CD4-positive, alpha-beta T cell treated with Interleukin-15 for 1 hour (primary cell): Measurements from ENCODE around the gene UBR1.
"Not testable (repeated sequence)": the region's sequence is repeated elsewhere in the genome, so short reads cannot be mapped to it uniquely, and the experiment has no call there.

Experiments used
- DNase-seq: peaks from one replicate; pipeline ENCODE4 v3.0.0-alpha.2; 2020

UBR1 gene

DNA sequence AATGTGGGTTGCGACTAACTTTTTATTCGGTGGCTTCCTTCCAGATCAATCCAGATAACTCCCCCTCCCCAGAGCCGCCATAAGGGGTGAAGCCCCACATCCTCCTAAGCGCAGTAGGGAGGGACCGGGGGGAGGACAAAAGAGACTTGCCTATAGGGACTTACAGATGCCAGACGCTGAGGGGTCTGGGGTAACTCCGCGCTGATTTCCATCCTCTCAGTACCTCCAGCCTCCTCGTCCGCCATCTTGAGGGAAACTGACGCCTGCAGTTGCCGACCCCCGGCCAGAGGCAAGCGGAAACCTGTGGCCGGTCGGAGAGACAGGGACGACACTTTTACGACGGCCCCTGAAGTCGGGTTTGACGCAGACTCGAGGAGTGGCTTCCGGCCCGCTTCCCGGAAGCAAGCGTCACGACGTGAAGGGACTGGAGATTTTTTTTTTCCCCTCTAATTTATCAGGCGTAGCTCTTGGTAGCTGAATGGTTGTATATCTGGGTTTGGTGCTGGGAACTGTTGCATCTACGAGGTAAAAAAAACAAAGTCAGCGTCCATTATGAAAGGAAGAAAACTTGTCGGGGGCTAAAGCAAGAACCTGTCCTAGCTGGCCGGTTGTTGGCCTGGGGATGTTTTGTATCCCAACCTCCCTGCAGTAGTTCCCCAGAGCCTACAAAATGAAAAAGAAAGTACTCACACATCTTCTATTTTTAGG is at the start of gene UBR1:
Gene UBR1 (minus strand): TSS at position 261 of the 708 bp plus-strand sequence. CDS start 16 bp downstream, at position 245.
- peak; percentile 94 for DNase-seq

DNA sequence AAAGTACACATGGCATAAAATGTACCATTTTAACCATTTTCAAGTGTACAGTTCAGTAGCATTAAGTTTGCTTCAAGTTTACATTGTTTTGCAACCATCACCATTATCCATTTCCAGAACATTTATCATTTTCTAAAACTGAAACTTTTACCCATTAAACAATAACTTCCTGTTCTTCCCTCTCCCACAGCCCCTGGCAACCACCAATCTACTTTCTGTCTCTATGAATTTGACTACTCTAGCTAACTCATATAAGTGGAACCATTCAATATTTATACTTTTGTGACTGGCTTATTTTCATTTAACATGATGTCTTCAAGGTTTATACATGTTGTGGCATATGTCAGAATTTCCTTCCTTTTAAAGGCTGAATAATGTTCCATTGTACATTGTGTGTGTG is 47.4 kb upstream of the UBR1 start:
- DNase-seq, result no peak

DNA sequence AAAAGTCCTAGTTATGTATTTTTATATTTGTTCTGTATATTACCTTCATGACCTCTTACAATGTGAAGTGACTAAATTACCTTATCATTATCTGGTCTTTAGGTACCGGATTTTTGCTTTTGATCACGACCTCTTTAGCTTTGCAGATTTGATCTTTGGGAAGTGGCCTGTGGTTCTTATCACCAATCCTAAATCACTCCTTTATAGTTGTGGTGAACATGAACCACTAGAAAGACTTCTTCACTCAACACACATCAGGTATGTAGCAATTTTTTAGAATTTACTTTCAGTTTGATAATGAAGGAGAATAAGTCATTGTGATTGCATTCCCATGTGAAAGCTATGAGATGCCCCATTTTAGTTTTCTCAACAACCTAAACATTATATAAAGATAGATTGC is 45.9 kb upstream of the UBR1 start:
- no peak for DNase-seq

DNA sequence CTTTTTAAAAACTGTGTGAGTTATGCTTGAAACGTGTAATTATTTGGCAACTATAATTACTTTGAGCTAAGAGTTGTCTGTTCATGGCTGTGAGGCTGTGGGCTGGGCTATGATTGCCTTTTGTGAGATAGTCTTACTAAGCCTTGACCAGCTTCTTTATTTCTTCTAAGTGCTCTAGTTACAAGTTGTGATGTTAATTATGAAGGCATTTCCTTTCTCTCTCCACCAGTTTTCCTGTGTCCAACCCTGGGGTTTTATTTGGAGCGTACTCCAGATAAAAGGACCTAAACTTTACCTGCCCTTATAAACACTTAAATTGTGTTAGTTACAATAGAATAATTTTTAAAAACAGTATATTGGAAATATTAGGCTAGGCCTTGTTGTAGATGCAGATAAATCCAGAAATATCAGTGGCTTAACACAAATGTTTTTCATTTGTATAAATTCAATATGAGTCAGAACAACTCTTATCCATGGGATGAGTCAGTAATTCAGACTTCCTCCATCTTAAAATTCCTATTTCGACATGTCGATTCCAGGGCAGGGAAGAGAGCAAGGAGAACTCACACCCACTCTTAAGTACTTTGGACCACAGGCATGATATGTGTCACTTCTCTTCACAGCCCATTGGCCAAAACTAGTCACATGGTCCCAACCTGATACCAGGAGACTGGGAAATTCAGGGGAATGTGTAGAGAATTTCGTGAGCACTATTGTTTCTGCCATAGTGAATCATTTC is 44.5 kb upstream of the UBR1 start:
- no peak for DNase-seq

DNA sequence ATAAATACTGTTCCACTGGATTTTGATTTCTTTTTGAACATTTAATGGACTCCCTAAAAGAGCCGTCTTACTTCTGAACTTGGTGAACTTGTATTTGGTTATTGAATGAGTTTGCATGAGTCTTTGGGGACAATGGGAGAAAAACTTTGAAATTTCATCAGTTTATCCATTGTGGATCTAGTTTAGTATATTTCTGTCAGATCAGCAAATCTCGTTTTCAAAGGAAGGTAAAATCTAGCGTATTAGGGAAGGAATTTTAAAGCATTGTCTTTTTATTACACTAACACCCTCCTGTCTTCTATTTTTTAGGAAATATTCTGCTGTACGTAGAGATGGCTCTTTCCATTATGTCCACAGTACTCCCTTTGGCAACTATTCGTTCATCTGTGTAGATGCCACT is 40.3 kb upstream of the UBR1 start:
- no peak for DNase-seq

DNA sequence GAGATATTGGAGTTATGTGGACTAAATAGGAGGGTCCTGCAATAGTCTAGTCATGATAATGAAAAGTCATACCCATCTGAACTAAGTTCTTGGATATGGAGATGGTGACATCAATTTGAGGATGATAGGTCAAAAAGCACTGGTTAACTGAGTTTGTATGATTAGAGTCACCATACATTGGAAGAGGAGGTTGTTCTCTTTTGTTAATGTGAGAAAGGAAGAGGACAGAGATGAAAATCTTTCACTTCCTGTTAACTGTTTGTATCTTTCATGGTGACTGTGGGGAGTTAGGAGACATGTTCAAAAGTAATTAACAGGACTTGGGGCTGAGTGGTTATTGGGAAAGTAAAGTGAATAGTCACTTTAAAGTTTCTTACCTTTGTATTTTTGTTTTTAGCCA is 38.7 kb upstream of the UBR1 start:
- no peak for DNase-seq

DNA sequence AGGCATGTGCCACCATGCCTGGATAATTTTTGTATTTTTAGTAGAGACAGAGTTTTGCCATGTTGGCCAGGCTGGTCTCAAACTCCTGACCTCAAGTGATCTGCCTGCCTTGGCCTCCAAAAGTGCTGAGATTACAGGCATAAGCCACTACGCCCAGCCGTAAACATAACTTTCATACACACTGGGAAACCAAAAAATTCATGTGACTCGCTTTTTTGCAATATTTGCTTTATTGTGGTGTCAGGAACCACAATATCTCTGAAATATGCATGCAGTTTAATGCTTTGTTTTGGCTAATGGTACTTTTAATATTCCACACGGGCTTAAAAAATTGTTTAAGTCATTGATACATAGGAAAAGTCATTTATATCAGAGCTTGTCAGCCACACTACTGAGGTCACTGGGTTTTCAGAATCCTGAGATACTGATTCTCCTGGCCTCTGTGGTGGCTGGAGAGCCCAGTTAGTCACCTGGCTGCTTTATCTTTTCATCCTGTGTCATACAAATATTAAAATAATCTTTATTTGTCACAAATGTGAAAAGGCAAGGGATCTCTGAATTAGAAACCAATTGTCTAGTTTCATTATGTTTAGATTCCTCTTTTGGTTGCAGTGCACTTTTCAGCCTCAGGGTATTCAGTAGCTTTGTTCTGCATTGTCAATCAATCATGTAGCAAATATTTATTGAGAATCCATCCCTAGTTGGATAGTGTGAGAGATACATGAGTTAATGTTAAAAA is 37.5 kb upstream of the UBR1 start:
- DNase-seq, result no peak

DNA sequence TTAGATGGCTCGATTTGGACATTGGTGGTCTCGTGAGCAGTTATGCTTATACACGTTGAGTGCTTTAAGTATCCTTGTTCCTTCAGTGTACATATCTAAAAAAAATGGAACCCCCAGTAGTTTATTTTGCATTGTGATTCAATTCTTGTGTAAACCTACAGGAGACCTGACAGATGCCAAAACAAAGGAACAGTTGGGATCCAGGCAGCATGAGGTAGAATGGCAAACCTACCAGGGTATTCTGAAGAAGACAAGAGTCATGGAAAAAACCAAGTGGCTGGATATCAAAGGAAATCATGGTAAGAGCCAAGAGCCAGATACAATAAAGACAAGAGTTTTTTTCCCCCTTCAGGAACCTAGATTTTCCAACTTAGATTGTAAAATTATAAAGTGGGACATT is 29.5 kb upstream of the UBR1 start:
- no peak for DNase-seq

DNA sequence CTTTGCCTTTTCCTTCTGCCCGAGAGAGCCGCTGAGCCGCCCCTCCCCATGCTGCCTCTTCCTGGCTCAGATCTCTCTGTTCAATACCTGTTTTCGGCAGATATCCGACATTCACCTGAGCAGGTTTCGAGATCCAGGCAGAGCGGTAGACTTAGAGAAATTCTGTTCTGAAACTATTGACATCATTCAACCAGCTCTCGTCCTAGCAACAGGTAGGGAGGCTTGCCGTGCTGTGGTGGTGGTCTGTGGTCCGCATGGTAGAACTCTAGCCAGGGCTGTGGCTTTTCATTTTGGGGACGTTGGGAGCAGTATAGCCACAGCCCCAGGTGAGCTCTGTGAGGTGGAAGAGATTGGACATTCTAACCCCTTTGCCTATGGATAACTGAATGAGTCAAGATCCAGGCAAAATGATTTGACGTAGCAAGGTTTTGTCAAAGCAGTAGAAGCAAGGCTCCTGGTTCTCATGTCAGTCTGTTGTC is 28.4 kb upstream of the UBR1 start:
- no peak for DNase-seq

DNA sequence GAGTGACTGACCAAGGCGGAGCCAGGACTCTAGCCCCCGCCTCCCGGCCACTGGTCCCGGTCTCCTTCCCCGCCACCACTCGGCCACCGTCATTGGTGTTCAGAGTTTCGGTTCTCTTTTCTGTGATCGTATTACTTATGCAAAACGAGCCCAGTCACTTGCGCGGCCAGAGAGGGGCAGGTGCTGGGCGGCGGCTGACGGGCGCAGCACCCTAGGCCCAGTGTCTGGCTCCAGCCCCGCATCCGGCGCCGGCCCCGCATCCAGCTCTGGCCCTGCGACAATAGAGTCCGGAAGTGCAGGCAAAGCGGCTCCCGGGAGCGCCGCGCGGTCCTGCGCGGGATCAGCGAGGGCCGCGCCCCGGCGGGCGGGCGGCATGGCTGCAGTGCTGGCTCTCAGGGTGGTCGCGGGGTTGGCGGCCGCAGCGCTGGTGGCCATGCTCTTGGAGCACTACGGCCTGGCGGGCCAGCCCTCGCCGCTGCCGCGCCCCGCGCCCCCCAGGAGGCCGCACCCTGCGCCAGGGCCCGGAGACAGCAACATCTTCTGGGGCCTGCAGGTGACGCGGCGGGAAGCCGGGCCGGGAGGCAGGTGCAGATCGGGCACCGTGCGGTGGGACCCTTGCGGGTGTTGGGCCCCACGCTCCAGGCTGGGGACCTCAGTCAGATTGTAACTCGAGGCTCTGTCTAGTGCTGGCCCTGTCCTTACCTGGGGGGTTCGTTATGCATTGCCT is 27.8 kb upstream of the UBR1 start, which contains the start of gene TMEM62:
Gene TMEM62 (plus strand): TSS at position 157 of the 727 bp plus-strand sequence. CDS start 217 bp downstream, at position 374.
- peak; percentile 80 for DNase-seq

DNA sequence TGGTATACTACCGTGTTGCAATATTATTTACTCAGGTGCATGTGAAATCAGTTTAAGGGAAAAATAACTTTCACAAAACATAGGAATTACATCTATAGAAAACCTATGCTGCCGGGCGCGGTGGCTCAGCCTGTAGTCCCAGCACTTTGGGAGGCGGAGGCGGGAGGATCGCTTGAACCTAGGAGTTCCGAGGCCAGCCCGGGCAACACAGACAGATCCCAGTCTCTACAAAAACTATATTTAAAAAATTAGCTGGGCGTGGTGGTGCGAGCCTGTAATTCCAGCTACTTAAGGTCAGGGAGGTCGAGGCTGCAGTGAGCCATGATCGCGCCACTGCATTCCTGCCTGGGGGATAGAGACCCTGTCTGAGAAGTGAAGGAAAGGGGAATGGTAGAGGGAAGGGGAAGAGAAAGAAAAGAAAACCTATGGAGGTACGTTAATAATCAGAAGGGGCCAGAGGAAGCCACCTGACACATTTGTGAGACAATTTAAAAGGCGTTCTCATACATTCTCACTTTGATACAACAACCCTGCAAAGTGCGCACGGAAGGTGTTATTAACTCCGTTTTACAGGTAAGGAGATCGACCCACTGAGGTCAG is 27.1 kb upstream of the UBR1 start:
- DNase-seq, result no peak

DNA sequence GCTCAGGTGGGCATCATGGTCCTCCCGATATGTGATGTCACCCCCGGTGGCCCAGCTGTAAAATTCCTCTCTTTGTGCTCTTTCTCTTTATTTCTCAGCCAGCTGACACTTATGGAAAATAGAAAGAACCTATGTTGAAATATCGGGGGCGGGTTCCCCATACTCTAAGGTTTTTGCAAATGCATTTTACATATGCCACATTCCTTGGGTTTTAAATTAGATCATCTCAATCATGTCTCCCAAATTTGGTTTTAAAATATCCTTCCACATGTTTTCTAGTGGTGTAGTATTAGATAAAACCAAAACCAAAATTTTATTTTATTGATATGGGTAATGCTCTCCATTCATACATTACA is 23.1 kb upstream of the UBR1 start:
- no peak for DNase-seq

DNA sequence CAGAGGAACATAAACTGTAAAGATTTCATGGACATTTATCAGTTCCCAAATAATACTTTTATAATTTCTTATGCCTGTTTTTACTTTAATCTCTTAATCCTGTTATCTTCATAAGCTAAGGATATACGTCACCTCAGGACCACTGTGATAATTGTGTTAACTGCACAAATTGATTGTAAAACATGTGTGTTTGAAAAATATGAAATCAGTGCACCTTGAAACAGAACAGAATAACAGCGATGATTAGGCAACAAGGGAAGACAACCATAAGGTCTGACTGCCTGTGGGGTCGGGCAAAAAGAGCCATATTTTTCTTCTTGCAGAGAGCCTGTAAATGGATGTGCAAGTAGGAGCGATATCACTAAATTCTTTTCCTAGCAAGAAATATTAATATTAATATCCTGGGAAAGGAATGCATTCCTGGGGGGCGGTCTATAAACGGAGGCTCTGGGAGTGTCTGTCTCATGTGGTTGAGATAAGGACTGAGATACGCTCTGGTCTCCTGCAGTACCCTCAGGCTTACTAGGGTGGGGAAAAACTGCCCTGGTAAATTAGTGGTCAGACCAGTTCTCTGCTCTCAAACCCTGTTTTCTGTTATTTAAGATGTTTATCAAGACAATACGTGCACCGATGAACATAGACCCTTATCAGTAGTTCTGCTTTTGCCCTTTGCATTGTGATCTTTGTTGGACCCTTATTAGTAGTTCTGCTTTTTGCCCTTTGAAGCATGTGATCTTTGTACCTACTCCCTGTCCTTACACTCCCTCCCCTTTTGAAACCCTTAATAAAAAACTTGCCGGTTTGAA is 22.5 kb upstream of the UBR1 start:
- DNase-seq, result not testable (repeated sequence)

DNA sequence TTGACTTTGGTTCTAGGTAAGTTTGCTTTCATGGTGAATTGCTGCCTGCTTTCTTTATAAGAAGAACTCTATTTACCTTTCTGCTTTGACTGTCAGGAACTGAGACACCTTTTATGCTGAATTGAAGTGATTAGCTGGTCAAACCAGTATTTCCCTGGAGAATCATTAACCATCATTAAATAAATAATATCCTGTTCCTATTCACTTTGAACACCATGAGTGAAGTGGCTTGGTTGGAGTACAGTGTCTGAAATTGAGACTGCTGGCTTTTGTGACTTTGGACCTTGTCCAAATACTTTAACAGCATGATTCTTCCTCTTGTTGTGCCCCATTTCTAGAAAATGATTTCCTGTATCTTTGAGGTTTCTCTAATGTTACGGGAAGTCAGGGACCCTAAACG is 21.9 kb upstream of the UBR1 start:
- DNase-seq, result no peak

DNA sequence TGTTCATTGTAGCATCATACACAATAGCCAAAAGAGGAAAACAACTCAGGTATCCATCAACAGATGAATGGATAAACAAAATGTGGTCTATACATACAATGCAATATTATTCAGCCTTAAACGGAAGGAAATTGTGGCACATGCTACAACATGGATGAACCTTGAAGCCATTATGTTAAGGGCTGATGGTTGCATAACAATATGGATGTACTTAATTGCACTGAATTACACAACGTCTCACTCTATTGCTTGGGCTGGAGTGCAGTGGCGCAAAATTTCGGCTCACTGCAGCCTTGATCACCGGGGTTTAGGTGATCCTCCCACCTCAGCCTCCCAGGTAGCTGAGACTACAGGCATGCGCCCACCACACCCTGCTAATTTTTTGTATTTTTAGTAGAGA is 20.5 kb upstream of the UBR1 start:
- DNase-seq, result no peak

DNA sequence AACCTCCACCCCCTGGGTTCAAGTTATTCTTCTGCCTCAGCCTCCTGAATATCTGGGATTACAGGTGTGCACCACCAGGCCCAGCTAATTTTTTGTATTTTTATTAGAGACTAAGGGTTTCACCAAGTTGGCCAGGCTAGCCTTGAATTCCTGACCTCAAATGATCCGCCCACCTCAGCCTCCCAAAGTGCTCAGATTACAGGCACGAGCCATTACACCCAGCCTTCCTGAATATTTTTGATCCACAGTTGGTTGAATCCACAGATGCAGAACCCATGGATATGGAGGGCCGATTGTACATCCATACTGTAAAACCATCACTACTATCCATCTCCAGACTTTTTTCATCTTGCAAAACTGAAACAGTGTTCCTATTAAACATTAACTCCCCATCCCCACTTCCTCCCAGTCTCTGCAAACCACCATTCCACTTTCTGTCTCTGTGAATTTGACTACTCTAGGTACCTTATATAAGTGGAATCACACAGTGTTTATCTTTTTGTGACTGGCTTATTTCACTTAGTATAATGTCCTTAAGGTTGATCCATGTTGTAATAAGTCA is 19.3 kb upstream of the UBR1 start:
- DNase-seq, result no peak

DNA sequence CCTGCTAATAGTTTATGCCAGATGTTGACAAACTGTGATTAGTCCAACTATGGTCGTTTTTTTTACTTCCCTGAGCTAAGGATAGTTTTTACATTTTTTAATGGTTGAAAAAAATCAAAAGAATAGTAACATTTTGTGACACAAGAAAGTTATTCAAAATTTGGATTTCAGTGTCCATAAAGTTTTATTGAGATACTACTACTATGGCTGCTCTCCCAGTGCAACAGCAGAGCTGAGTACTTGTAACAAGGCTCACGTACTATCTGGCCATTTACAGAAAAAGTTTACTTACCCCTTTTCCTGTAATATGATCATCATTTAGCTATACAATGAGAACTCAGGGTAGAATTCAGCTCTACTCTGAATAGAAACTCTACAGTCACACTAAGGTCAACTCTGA is 16.0 kb upstream of the UBR1 start:
- DNase-seq, result no peak

DNA sequence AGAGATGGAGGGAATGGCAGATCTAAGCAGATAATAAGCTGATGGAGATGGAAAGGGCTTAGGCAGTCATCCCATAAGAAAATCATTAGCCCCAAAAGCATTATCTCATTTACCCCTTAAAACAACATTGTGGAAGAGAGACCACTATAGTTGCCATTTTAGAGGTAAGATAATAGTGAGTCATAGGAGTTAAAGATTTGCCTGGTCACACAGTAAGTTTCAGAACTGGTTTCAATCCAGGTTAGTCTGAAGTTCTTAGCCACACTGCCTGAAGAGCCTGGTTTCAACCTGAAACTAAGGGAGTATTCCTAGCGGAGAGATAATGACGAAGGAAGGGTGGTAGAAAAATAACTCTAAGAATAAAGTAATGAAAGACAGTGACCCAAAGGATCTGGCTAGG is 13.0 kb upstream of the UBR1 start:
- DNase-seq, result no peak

DNA sequence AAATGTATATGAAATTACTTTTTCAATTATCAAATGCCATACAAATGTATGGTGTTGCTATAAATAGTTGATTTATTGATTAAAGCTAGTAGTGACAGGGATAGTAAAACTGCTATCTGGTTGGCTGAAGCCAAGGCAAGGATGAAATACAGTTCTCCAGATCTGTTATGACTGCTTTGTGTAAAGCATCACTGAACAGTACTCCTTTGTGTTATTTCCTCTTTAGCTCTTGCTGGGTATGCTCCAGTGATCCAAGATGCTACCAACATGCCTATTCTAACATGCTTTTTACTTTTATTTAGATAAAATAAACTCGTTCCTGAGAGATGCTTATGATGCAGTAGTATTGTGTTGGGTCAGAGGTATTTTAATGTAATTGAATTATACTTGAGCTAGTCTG is 12.4 kb upstream of the UBR1 start:
- DNase-seq, result no peak

DNA sequence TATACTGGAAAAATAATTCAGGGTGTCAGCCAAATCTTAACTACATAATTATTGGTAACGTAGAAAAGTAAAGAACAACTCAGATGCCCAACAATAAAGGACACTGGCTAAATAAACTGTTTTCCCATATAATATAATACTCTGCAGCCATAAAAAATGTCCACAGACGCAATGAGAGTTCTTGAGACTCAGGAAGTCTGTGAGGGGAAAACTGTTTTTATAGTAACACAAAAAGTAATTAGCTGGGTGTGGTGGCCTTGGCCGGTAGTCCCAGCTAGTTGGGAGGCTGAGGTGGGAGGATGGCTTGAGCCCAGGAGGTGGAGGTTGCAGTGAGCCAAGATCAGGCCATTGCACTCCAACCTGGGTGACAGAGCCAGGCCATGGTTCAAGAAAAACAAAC is 5.5 kb upstream of the UBR1 start:
- DNase-seq, result no peak

DNA sequence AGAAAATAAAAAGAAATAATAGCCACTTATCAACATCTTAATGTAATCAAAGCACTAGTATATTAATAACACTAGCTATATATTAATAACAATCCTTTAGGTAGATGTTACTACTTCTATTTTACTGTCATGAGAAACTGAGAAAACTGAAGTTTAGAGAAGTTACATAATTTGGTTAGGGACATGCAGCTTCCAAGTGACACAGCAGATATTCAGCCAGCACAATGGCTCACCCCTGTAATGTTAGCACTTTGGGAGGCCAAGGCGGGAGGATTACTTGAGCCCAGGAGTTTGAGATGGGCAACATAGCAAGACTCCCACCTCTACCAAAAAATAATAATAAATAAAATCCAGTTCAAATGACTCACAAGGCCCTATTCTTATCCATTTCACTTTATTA is 1.9 kb upstream of the UBR1 start:
- DNase-seq, result no peak

DNA sequence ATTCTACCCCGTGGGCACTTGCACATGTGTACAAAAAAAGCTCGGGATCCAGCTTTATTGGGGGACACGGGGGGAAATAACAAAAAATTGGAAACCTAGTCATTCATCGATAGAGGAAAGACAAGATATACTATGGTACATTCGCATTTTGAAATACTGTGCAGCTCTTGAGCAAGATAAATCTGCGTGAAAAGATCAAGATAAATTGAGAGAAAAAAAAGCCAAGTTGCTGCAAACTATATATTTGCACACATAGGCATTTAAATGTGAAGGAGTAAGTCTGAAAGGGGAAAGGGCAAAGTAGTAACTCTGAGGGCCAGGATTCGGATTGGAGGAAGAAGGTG is 620 bp upstream of the UBR1 start:
- DNase-seq, result no peak
